Testis (tissue), 3 donors: ENCODE data around the gene IL17RB. TPM values are rescaled to one million over a fixed set of nuclear protein-coding genes. Genes with fewer than 3 reads are reported as not detected.

Source experiments
- DNase-seq: peaks from one replicate; pipeline ENCODE4 v3.0.0-alpha.2; 2019
- H3K27ac ChIP-seq, 2 donors: fragments of 200-600 bp; sonication (generic); one replicate each; pipeline ENCODE4 v1.5.1; 2019
- H3K27me3 ChIP-seq: fragments of 200-600 bp; sonication (generic); one replicate; pipeline ENCODE4 v1.5.1; 2019
- H3K36me3 ChIP-seq: fragments of 200-600 bp; sonication (generic); one replicate; pipeline ENCODE4 v1.5.1; 2017; ENCODE audit warnings: low read depth; ENCODE audit errors: missing control alignments
- H3K4me1 ChIP-seq: fragments of 200-600 bp; sonication (generic); one replicate; pipeline ENCODE4 v1.5.1; 2019
- H3K4me3 ChIP-seq, 2 donors: fragments of 200-600 bp; sonication (generic); one replicate each; pipeline ENCODE4 v1.5.1; 2017 to 2019
- H3K9me3 ChIP-seq: fragments of 200-600 bp; sonication (generic); one replicate; pipeline ENCODE4 v1.5.1; 2017
- CTCF ChIP-seq, 3 experiments: fragments of 450-650 bp in 2 of 3; fragments of 200-600 bp in 1 of 3; sonication (generic) in 1 of 3; IDR thresholded peaks; one replicate each; pipeline ENCODE4 v1.5.1; 2016 to 2019; ENCODE audit warnings: antibody characterized with exemption in 3 of 3, mild to moderate bottlenecking in 2 of 3, moderate library complexity in 1 of 3
- POLR2A ChIP-seq: fragments of 450-650 bp; IDR thresholded peaks from one replicate; pipeline ENCODE4 v1.6.1; 2017; ENCODE audit warnings: antibody characterized with exemption, mild to moderate bottlenecking, moderate library complexity
- WGBS, 2 donors: methylation state at CpG; one replicate each; pipeline ENCODE4 v1.1.5; 2018; 5-methylcytosine and 5-hydroxymethylcytosine counted together
- intact Hi-C: fragments of 100-400 bp; cut with DNase I; formaldehyde crosslinking; loops from one replicate; pipeline ENCODE4 v1.15.1; 2023; ENCODE audit warnings: low total_unique reads
- polyA plus RNA-seq: library from polyadenylated mRNA; stranded (reverse); fragments of 350-450 nt; fragmentation: Illumina TruSeq; extraction: RNeasy Lipid Tissue Mini Kit (QIAGEN cat#74804); gene quantifications from one replicate; pipeline ENCODE4 v1.2.3, GENCODE V29; 2014; ENCODE audit warnings: low read depth, low replicate concordance; ENCODE audit not compliant: insufficient read depth
- total RNA-seq, 2 donors: library from RNA; depleted of rRNA; stranded (reverse); fragments of >200 nt; gene quantifications; one replicate each; pipeline ENCODE4 v1.2.3, GENCODE V29; 2016

Gene IL17RB
- total and polyA plus RNA-seq, 3 donors from 2014 or later: 5.8 to 17.5 (median 9.5) TPM

- no peaks in the 10 kb centered on the region for H3K36me3 ChIP-seq
- H3K27me3 ChIP-seq: no peaks in the 10 kb centered on the region
- TF ChIP-seq POLR2A: no peak
- TF ChIP-seq CTCF (IDR thresholded peaks at IDR 0.05): no peak
- H3K9me3 ChIP-seq: no peaks in the 10 kb centered on the region
- DNase-seq: no peak
- H3K4me1 ChIP-seq: no peaks in the 10 kb centered on the region
- H3K4me3 ChIP-seq: no peak overlapping the region
- intact Hi-C loops: no loop called here
- 84% methylated on average over 7 to 10 of the region's 10 CpGs for WGBS, 2 donors
- no peak overlapping the region for H3K27ac ChIP-seq
Observed at GRCh38 chr3:53837331-53837730, 9.0 kb upstream of the IL17RB start.

- peak; percentile 26 for DNase-seq
- Histone ChIP-seq H3K4me1 (peaks cover 9% of the 10 kb centered on the region), H3K27ac (no peak overlapping the region), H3K9me3 (no peaks in the 10 kb centered on the region), H3K27me3 (no peaks in the 10 kb centered on the region), H3K4me3 (no peak overlapping the region), H3K36me3 (no peaks in the 10 kb centered on the region)
- TF ChIP-seq POLR2A (no peak), CTCF (IDR thresholded peaks at IDR 0.05) (peak in 1 of 3 experiments; percentile 2)
- WGBS, 2 donors: 92% methylated on average over 5 of the region's 5 CpGs
- intact Hi-C loops: no loop called here
Observed at GRCh38 chr3:53841296-53841695, 5.1 kb upstream of the IL17RB start.

- intact Hi-C loops: no loop called here
- no peak for TF ChIP-seq POLR2A
- peak; percentile 11 to 47 (median 21) for TF ChIP-seq CTCF (IDR thresholded peaks at IDR 0.05)
- Histone ChIP-seq H3K9me3 (no peaks in the 10 kb centered on the region), H3K27me3 (no peaks in the 10 kb centered on the region), H3K27ac (peak overlapping the region; percentile 77 to 83), H3K4me1 (peaks cover 17% of the 10 kb centered on the region), H3K36me3 (no peaks in the 10 kb centered on the region), H3K4me3 (no peak overlapping the region)
- peak; percentile 91 for DNase-seq
- 56 to 60% methylated on average over 12 of the region's 12 CpGs for WGBS, 2 donors
Observed at GRCh38 chr3:53842436-53843194, 3.8 kb upstream of the IL17RB start.

- Histone ChIP-seq H3K27ac (peak overlapping the region; percentile 77 to 83), H3K4me3 (no peak overlapping the region), H3K27me3 (no peaks in the 10 kb centered on the region), H3K9me3 (no peaks in the 10 kb centered on the region), H3K4me1 (peaks cover 17% of the 10 kb centered on the region), H3K36me3 (no peaks in the 10 kb centered on the region)
- DNase-seq: no peak
- intact Hi-C loops: no loop called here
- 80 to 87% methylated on average over 9 to 10 of the region's 10 CpGs for WGBS, 2 donors
- TF ChIP-seq CTCF (IDR thresholded peaks at IDR 0.05) (no peak), POLR2A (no peak)
Observed at GRCh38 chr3:53843195-53844177, 2.9 kb upstream of the IL17RB start.
